Stimulated activated CD4-positive, alpha-beta T cell treated with anti-CD3 and anti-CD28 coated beads, Interleukin-4, amount 100 ng/mL, for 48 hours (primary cell): ENCODE data around the gene PGA5.

ENCODE experiments used
- DNase-seq, 2 donors: peaks; one replicate each; pipeline ENCODE4 v3.0.0-alpha.2; 2020; ENCODE audit warnings: low read depth in 2 of 2

Gene PGA5

GRCh38 chr11:61294717-61295595 is 54.0 kb downstream of the PGA5 start, which contains the start of gene VWCE:
Gene VWCE, minus strand, starts transcription at chr11:61295316. Its CDS starts 279 bp downstream, at chr11:61295037.
- peak; percentile 65 to 70 for DNase-seq

- DNase-seq, result no peak
These were observed 54.6 kb downstream of the PGA5 start for GRCh38 chr11:61295596-61295926.

- DNase-seq, result no peak
These were observed 56.4 kb downstream of the PGA5 start for GRCh38 chr11:61297341-61297740.

- no peak for DNase-seq
These were observed 56.8 kb downstream of the PGA5 start for GRCh38 chr11:61297746-61298145.

DNA sequence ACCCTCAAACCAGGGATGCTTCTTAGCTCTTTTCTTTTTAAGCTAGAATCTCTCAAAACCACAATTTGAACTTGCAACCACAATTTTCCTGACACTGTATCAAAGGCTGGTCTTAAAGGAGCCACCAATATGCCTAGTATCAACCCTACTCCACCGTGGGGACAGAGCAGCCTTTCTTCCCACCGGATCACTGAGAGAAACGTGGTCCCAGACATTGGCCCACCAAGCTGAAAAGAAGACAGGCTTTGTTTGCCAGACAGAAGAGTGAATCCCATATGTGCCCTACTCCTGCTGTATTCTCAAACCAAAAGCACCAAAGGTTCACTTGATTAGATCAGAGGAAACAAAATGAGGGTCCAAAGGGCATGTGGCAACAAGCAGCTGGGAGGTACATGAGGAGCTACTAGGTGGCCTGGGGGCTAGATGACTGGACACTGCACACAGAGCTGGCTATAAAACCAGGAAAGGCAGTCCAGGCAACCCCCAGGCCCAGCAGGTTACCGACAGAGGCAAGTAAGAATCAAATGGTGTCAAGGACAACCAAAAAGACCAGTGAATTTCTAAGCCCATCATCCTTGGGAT is 57.8 kb downstream of the PGA5 start:
- no peak for DNase-seq
